ENCODE measurements around the gene WSB1. TPM values are rescaled to one million over a fixed set of nuclear protein-coding genes. Genes with fewer than 3 reads are reported as not detected.

Gene WSB1
- total RNA-seq, 1 donor from 2014 or later, result 282 TPM

- Histone ChIP-seq H3K9me3 (no peaks in the 10 kb centered on the region), H3K27me3 (ENCODE audit: low read depth) (no peaks in the 10 kb centered on the region), H3K4me1 (peaks cover 69% of the 10 kb centered on the region), H3K36me3 (peaks cover 93% of the 10 kb centered on the region), H3K27ac (no peak overlapping the region), H3K4me3 (no peak overlapping the region)
- intact Hi-C loops (cut with DNase I), result no loop called here
- DNase-seq (no peak), ATAC-seq (no peak)
- TF ChIP-seq CTCF (IDR thresholded peaks at IDR 0.05), result no peak
Observed at GRCh38 chr17:27306276-27306835, 12.4 kb downstream of the WSB1 start.

- Histone ChIP-seq H3K27me3 (ENCODE audit: low read depth) (no peaks in the 10 kb centered on the region), H3K4me3 (no peak overlapping the region), H3K36me3 (peaks cover 100% of the 10 kb centered on the region), H3K4me1 (peaks cover 43% of the 10 kb centered on the region), H3K9me3 (no peaks in the 10 kb centered on the region), H3K27ac (peak overlapping the region; percentile 13)
- intact Hi-C loops (cut with DNase I), result no loop called here
- TF ChIP-seq CTCF (IDR thresholded peaks at IDR 0.05), result no peak
- no peak for ATAC-seq
- DNase-seq, result no peak
Observed at GRCh38 chr17:27310565-27311110, 16.7 kb downstream of the WSB1 start.

DNA sequence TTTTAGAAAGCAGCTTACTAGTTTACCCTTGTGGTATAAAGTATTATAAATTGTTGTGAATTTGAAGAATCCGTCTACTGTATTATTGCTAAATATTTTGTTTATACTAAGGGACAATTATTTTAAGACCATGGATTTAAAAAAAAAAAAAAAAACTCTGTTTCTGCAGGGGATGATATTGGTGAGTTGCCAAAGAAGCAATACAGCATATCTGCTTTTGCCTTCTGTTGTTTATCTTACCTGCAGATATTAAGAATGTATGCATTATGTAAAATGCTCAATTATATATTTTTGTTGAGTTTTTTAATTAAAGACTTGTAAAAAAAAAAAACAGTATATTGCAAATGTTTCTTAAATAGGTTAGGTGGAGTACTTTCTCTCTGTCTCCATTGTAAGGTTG lies 19.4 kb downstream of the WSB1 start:
- no peak for DNase-seq
- H3K9me3 ChIP-seq, result no peaks in the 10 kb centered on the region
- intact Hi-C loops (cut with DNase I), result no loop called here
- no peak overlapping the region for H3K27ac ChIP-seq
- peaks cover 100% of the 10 kb centered on the region for H3K36me3 ChIP-seq
- peaks cover 24% of the 10 kb centered on the region for H3K4me1 ChIP-seq
- TF ChIP-seq CTCF (IDR thresholded peaks at IDR 0.05), result no peak
- no peak overlapping the region for H3K4me3 ChIP-seq
- no peak for ATAC-seq
- H3K27me3 ChIP-seq (ENCODE audit: low read depth), result no peaks in the 10 kb centered on the region

DNA sequence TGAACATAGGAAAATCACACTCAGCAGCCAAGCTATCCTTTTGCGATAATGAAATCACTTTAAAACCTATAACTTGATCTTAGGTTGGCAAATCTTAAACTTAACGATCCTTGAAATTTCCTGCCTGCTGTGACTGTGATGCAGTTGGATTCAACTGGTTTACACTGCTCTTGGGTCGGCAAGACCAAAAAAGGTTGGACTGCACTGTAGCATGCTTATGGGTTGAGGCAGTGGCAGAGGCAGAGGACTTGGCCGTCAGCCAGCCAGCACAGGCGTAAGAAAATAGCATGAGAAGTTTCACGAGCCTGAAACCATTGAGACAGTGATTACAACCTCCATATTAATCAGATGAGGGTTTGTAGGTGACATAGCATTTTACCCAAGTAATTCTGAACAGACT lies 21.4 kb downstream of the WSB1 start:
- Histone ChIP-seq H3K27ac (peak overlapping the region; percentile 46), H3K27me3 (ENCODE audit: low read depth) (no peaks in the 10 kb centered on the region), H3K36me3 (peaks cover 93% of the 10 kb centered on the region), H3K9me3 (no peaks in the 10 kb centered on the region), H3K4me1 (peaks cover 40% of the 10 kb centered on the region), H3K4me3 (no peak overlapping the region)
- intact Hi-C loops (cut with DNase I), result no loop called here
- ATAC-seq (peak; percentile 55 to 56), DNase-seq (peak; percentile 78)
- TF ChIP-seq CTCF (IDR thresholded peaks at IDR 0.05), result no peak

GRCh38 chr17:27315796-27316465 lies 22.0 kb downstream of the WSB1 start:
- DNase-seq (no peak), ATAC-seq (no peak)
- TF ChIP-seq CTCF (IDR thresholded peaks at IDR 0.05), result no peak
- intact Hi-C loops (cut with DNase I), result no loop called here
- Histone ChIP-seq H3K9me3 (no peaks in the 10 kb centered on the region), H3K27me3 (ENCODE audit: low read depth) (no peaks in the 10 kb centered on the region), H3K4me1 (peaks cover 46% of the 10 kb centered on the region), H3K36me3 (peaks cover 87% of the 10 kb centered on the region), H3K27ac (peak overlapping the region; percentile 46), H3K4me3 (no peak overlapping the region)
